HepG2 (cell line): ENCODE data around the gene PHKG1. TPM values are rescaled to one million over a fixed set of nuclear protein-coding genes. Genes with fewer than 3 reads are reported as not detected.
A peak's percentile ranks its signal among the peaks of the same experiment; 100 is the strongest.

ENCODE experiments used
- ATF7 ChIP-seq, 2 experiments: fragments of 450-650 bp in 1 of 2; sonication (generic) in 1 of 2; formaldehyde crosslinking in 1 of 2; IDR thresholded peaks; 2 replicates each; pipeline versions ENCODE4 v1.4.0 to v1.6.1; 2016 to 2020; ENCODE audit warnings: antibody characterized with exemption in 1 of 2, mild to moderate bottlenecking in 1 of 2, missing genetic modification reagents in 1 of 2
- CC2D1A ChIP-seq: sonication (generic); formaldehyde crosslinking; IDR thresholded peaks from 2 replicates; pipeline ENCODE4 v1.8.1; 2023; ENCODE audit warnings: mild to moderate bottlenecking, missing genetic modification reagents
- GTF2F1 ChIP-seq: fragments of 150-350 bp; IDR thresholded peaks from 2 replicates; pipeline ENCODE4 v1.6.1; 2014; ENCODE audit warnings: low read length
- HNRNPH1 ChIP-seq: fragments of 200-400 bp; formaldehyde crosslinking; optimal IDR thresholded peaks from 2 replicates; pipeline ENCODE3; 2017; ENCODE audit warnings: mild to moderate bottlenecking, low read depth, low read length
- NFRKB ChIP-seq: fragments of 450-650 bp; IDR thresholded peaks from 2 replicates; pipeline ENCODE4 v1.6.1; 2017
- RBM39 ChIP-seq: fragments of 200-400 bp; formaldehyde crosslinking; IDR thresholded peaks from one replicate; pipeline ENCODE4 v1.6.1; 2018; ENCODE audit warnings: antibody characterized with exemption, mild to moderate bottlenecking, low read depth, low read length; ENCODE audit not compliant: poor library complexity, severe bottlenecking
- RFX3 ChIP-seq: IDR thresholded peaks from 2 replicates; pipeline ENCODE4 v1.6.1; 2016; ENCODE audit warnings: missing biosample characterization, missing genetic modification reagents
- RFXANK ChIP-seq: IDR thresholded peaks from 2 replicates; pipeline ENCODE4 v1.6.1; 2016
- SMC3 ChIP-seq: IDR thresholded peaks from 2 replicates; pipeline ENCODE4 v1.6.1; 2011; ENCODE audit warnings: low read length, improper control_type of control experiment
- SNAPC2 ChIP-seq: sonication (generic); formaldehyde crosslinking; IDR thresholded peaks from 2 replicates; pipeline ENCODE4 v1.8.1; 2022; ENCODE audit warnings: mild to moderate bottlenecking, missing genetic modification reagents
- TEAD3 ChIP-seq: optimal IDR thresholded peaks from 2 replicates; pipeline ENCODE3; 2016; ENCODE audit warnings: borderline replicate concordance
- TOE1 ChIP-seq: sonication (generic); formaldehyde crosslinking; IDR thresholded peaks from 2 replicates; pipeline ENCODE4 v1.4.0; 2020; ENCODE audit warnings: mild to moderate bottlenecking, missing genetic modification reagents
- ZNF224 ChIP-seq: sonication (generic); formaldehyde crosslinking; IDR thresholded peaks from 2 replicates; pipeline ENCODE4 v1.5.0; 2020; ENCODE audit warnings: mild to moderate bottlenecking, missing genetic modification reagents
- ZNF282 ChIP-seq: fragments of 450-650 bp; IDR thresholded peaks from 2 replicates; pipeline ENCODE4 v1.6.1; 2018; ENCODE audit not compliant: partially characterized antibody
- ZNF468 ChIP-seq: sonication (generic); formaldehyde crosslinking; IDR thresholded peaks from 2 replicates; pipeline ENCODE4 v1.8.0; 2022; ENCODE audit warnings: mild to moderate bottlenecking, moderate library complexity, missing genetic modification reagents
- ZNF564 ChIP-seq: sonication (generic); formaldehyde crosslinking; IDR thresholded peaks from 2 replicates; pipeline ENCODE4 v1.8.1; 2023; ENCODE audit warnings: mild to moderate bottlenecking, missing genetic modification reagents
- ZNF569 ChIP-seq: sonication (generic); formaldehyde crosslinking; IDR thresholded peaks from 2 replicates; pipeline ENCODE4 v1.5.0; 2020; ENCODE audit warnings: mild to moderate bottlenecking, missing genetic modification reagents, moderate library complexity, borderline replicate concordance
- ZNF605 ChIP-seq: sonication (generic); formaldehyde crosslinking; IDR thresholded peaks from 2 replicates; pipeline ENCODE4 v1.8.0; 2022; ENCODE audit warnings: mild to moderate bottlenecking, missing genetic modification reagents
- ZNF782 ChIP-seq: sonication (generic); formaldehyde crosslinking; IDR thresholded peaks from 2 replicates; pipeline ENCODE4 v1.4.0; 2020; ENCODE audit warnings: missing genetic modification reagents, mild to moderate bottlenecking, borderline replicate concordance
- ZNF788 ChIP-seq: sonication (generic); formaldehyde crosslinking; IDR thresholded peaks from 2 replicates; pipeline ENCODE4 v1.5.0; 2020; ENCODE audit warnings: mild to moderate bottlenecking, missing genetic modification reagents, borderline replicate concordance
- ZNF891 ChIP-seq: sonication (generic); formaldehyde crosslinking; IDR thresholded peaks from 2 replicates; pipeline ENCODE4 v1.5.0; 2020; ENCODE audit warnings: mild to moderate bottlenecking, missing genetic modification reagents
- polyA plus RNA-seq, 8 experiments: library from polyadenylated mRNA; depleted of rRNA in 3 of 8; stranded (reverse) in 7 of 8; unstranded in 1 of 8; fragments of >200 nt; fragmentation: Illumina TruSeq in 4 of 8; extraction: Trizol in 4 of 8; gene quantifications; 2 replicates each; pipeline versions ENCODE4 v1.2.1 to v1.2.3, GENCODE V29; 2011 to 2016; ENCODE audit warnings: low read depth in 4 of 8, missing spikeins in 1 of 8, mixed read lengths in 1 of 8; ENCODE audit not compliant: insufficient read depth in 1 of 8
- total RNA-seq, 5 experiments: library from RNA; depleted of rRNA; stranded (reverse); fragments of >200 nt; fragmentation: Illumina TruSeq; extraction: Trizol; gene quantifications; 2 replicates each; pipeline ENCODE4 v1.2.3, GENCODE V29; 2016; ENCODE audit warnings: low read depth in 1 of 5
- TF ChIP-seq, protein P1 (sequence below): sonication (generic); formaldehyde crosslinking; IDR thresholded peaks from 2 replicates; pipeline ENCODE4 v1.4.0; 2020; ENCODE audit warnings: missing genetic modification reagents, mild to moderate bottlenecking, borderline replicate concordance
- TF ChIP-seq, protein P2 (sequence below): sonication (generic); formaldehyde crosslinking; IDR thresholded peaks from 2 replicates; pipeline ENCODE4 v1.5.0; 2020; ENCODE audit warnings: mild to moderate bottlenecking, low read depth, missing genetic modification reagents, borderline replicate concordance
- TF ChIP-seq, protein P3 (sequence below): IDR thresholded peaks from 2 replicates; pipeline ENCODE4 v1.6.1; 2016; ENCODE audit warnings: low read depth, control low read depth
- TF ChIP-seq, protein P4 (sequence below): sonication (generic); formaldehyde crosslinking; IDR thresholded peaks from 2 replicates; pipeline ENCODE4 v1.5.0; 2020; ENCODE audit warnings: mild to moderate bottlenecking, missing genetic modification reagents, borderline replicate concordance

PHKG1 gene
- total and polyA plus RNA-seq, 2 of the 13 experiments (the other 11 are each of a cell fraction or from before 2014, with no cell fraction given) = 0.44 to 0.71 TPM

DNA sequence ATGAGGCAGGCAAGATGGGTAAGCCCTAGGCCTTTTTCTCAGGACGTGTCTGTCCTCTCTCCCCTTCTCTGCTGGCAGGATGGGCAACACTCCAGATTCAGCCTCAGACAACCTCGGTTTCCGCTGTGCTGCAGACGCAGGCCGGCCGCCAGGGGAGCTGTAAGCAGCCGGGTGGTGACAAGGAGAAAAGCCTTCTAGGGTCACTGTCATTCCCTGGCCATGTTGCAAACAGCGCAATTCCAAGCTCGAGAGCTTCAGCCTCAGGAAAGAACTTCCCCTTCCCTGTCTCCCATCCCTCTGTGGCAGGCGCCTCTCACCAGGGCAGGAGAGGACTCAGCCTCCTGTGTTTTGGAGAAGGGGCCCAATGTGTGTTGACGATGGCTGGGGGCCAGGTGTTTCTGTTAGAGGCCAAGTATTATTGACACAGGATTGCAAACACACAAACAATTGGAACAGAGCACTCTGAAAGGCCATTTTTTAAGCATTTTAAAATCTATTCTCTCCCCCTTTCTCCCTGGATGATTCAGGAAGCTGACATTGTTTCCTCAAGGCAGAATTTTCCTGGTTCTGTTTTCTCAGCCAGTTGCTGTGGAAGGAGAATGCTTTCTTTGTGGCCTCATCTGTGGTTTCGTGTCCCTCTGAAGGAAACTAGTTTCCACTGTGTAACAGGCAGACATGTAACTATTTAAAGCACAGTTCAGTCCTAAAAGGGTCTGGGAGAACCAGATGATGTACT is 13.1 kb downstream of the PHKG1 start (continued):
- TF ChIP-seq, protein P1, sequence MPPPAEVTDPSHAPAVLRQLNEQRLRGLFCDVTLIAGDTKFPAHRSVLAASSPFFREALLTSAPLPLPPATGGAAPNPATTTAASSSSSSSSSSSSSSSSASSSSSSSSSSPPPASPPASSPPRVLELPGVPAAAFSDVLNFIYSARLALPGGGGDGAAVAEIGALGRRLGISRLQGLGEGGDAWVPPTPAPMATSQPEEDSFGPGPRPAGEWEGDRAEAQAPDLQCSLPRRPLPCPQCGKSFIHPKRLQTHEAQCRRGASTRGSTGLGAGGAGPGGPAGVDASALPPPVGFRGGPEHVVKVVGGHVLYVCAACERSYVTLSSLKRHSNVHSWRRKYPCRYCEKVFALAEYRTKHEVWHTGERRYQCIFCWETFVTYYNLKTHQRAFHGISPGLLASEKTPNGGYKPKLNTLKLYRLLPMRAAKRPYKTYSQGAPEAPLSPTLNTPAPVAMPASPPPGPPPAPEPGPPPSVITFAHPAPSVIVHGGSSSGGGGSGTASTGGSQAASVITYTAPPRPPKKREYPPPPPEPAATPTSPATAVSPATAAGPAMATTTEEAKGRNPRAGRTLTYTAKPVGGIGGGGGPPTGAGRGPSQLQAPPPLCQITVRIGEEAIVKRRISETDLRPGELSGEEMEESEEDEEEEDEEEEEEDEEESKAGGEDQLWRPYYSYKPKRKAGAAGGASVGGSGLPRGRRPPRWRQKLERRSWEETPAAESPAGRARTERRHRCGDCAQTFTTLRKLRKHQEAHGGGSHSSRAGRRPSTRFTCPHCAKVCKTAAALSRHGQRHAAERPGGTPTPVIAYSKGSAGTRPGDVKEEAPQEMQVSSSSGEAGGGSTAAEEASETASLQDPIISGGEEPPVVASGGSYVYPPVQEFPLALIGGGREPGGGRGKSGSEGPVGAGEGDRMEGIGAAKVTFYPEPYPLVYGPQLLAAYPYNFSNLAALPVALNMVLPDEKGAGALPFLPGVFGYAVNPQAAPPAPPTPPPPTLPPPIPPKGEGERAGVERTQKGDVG = no peak
- TF ChIP-seq SMC3 (peak; percentile 4; the same call in 1 of the 2 replicates), ZNF468 (CRISPR knock-in tag) (no peak), ZNF282 (no peak), GTF2F1 (no peak), ZNF891 (CRISPR knock-in tag) (no peak), ZNF569 (CRISPR knock-in tag) (no peak), ATF7 (IDR thresholded peaks at IDR 0.05) (no peak), ATF7 (CRISPR knock-in tag; IDR thresholded peaks at IDR 0.05) (no peak), ZNF782 (CRISPR knock-in tag) (0 out of 2 replicates have a peak, but pooled peaks have one; percentile 54), CC2D1A (CRISPR knock-in tag) (no peak), RBM39 (no peak), TOE1 (CRISPR knock-in tag) (no peak), RFX3 (no peak), ZNF788 (CRISPR knock-in tag) (no peak), ZNF564 (no peak), RFXANK (CRISPR knock-in tag) (no peak), ZNF224 (CRISPR knock-in tag) (no peak), TEAD3 (peak; percentile 32), ZNF605 (CRISPR knock-in tag) (no peak), HNRNPH1 (no peak), SNAPC2 (CRISPR knock-in tag) (0 out of 2 replicates have a peak, but pooled peaks have one; percentile 47), NFRKB (no peak)
- TF ChIP-seq, protein P2, sequence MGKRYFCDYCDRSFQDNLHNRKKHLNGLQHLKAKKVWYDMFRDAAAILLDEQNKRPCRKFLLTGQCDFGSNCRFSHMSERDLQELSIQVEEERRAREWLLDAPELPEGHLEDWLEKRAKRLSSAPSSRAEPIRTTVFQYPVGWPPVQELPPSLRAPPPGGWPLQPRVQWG (CRISPR knock-in tag) = no peak
- TF ChIP-seq, protein P3, sequence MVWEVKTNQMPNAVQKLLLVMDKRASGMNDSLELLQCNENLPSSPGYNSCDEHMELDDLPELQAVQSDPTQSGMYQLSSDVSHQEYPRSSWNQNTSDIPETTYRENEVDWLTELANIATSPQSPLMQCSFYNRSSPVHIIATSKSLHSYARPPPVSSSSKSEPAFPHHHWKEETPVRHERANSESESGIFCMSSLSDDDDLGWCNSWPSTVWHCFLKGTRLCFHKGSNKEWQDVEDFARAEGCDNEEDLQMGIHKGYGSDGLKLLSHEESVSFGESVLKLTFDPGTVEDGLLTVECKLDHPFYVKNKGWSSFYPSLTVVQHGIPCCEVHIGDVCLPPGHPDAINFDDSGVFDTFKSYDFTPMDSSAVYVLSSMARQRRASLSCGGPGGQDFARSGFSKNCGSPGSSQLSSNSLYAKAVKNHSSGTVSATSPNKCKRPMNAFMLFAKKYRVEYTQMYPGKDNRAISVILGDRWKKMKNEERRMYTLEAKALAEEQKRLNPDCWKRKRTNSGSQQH = no peak
- TF ChIP-seq, protein P4, sequence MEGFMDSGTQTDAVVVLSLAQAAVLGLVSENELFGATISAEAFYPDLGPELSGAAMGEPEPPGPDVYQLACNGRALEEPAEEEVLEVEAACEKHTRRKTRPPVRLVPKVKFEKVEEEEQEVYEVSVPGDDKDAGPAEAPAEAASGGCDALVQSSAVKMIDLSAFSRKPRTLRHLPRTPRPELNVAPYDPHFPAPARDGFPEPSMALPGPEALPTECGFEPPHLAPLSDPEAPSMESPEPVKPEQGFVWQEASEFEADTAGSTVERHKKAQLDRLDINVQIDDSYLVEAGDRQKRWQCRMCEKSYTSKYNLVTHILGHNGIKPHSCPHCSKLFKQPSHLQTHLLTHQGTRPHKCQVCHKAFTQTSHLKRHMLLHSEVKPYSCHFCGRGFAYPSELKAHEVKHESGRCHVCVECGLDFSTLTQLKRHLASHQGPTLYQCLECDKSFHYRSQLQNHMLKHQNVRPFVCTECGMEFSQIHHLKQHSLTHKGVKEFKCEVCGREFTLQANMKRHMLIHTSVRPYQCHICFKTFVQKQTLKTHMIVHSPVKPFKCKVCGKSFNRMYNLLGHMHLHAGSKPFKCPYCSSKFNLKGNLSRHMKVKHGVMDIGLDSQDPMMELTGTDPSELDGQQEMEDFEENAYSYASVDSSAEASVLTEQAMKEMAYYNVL (CRISPR knock-in tag) = peak; percentile 30; the same call in 1 of the 2 replicates
